Stimulated activated CD8-positive, alpha-beta memory T cell treated with anti-CD3 and anti-CD28 coated beads, Interleukin-15, amount 100 ng/mL, for 4 hours (primary cell): Measurements from ENCODE around the gene LANCL2.
"Not testable (repeated sequence)": the region's sequence is repeated elsewhere in the genome, so short reads cannot be mapped to it uniquely, and the experiment has no call there.

Source experiments
- DNase-seq, 2 donors: peaks; one replicate each; pipeline ENCODE4 v3.0.0-alpha.2; 2020; ENCODE audit warnings: low read depth in 2 of 2

The LANCL2 gene

GRCh38 chr7:55469721-55470120 is 104.6 kb downstream of the LANCL2 start:
- DNase-seq, result no peak

- no peak for DNase-seq
These were observed 105.1 kb downstream of the LANCL2 start for GRCh38 chr7:55470261-55470660.

GRCh38 chr7:55471594-55471993 is 106.5 kb downstream of the LANCL2 start:
- DNase-seq, result not testable (repeated sequence)

GRCh38 chr7:55472406-55472805 is 107.3 kb downstream of the LANCL2 start:
- DNase-seq, result not testable (repeated sequence)

GRCh38 chr7:55472928-55473725 is 108.0 kb downstream of the LANCL2 start:
- no peak for DNase-seq

- DNase-seq, result no peak
These were observed 108.8 kb downstream of the LANCL2 start for GRCh38 chr7:55473932-55474331.

- DNase-seq, result no peak
These were observed 110.1 kb downstream of the LANCL2 start for GRCh38 chr7:55474944-55475854.

- DNase-seq, result no peak
These were observed 111.0 kb downstream of the LANCL2 start for GRCh38 chr7:55475855-55476803.

- no peak for DNase-seq
These were observed 112.0 kb downstream of the LANCL2 start for GRCh38 chr7:55476852-55477780.

GRCh38 chr7:55477781-55478374 is 112.7 kb downstream of the LANCL2 start:
- DNase-seq, result no peak

- DNase-seq, result no peak
These were observed 113.6 kb downstream of the LANCL2 start for GRCh38 chr7:55478700-55479099.

GRCh38 chr7:55481155-55481554 is 116.0 kb downstream of the LANCL2 start:
- no peak for DNase-seq

- DNase-seq, result no peak
These were observed 117.9 kb downstream of the LANCL2 start for GRCh38 chr7:55483046-55483445.
